HepG2 (cell line): ENCODE data around the gene SHC3. TPM values are rescaled to one million over a fixed set of nuclear protein-coding genes. Genes with fewer than 3 reads are reported as not detected.

Experiments used
- ATAC-seq: fragments of 200-7000 bp; cut with Tn5 transposase; 3 replicates; pipeline ENCODE4 v1.9.1; 2020; ENCODE audit warnings: mild to moderate bottlenecking, moderate library complexity
- BruUV-seq: library from RNA; stranded (reverse); fragments of 400-500 nt; replicated peaks from 2 replicates; lab custom pipeline; 2021; lab: Mats Ljungman, UMichigan
- CTCF ChIA-PET: fragments of 300-600 bp; formaldehyde crosslinking; extraction: SDS; loops from one replicate; lab custom pipeline; 2021; ENCODE audit warnings: low total read pairs, inconsistent platforms, low intra/inter-chr PET ratio; lab: Yijun Ruan, JAX
- POLR2A ChIA-PET: fragments of 350-600 bp; sonication (Branson Sonifier 250); formaldehyde crosslinking; loops from one replicate; lab custom pipeline; 2020; ENCODE audit warnings: antibody characterized with exemption, inconsistent platforms; lab: Yijun Ruan, JAX
- DNase-seq: peaks from one replicate; pipeline ENCODE4 v3.0.0-alpha.2; 2015; ENCODE audit warnings: low spot score
- FAIRE-seq: peaks from 3 replicates; lab custom pipeline; 2011; peaks lifted over from hg19 to GRCh38; lab: Jason Lieb, UNC
- H2AFZ ChIP-seq: one replicate; pipeline ENCODE4 v1.6.1; 2011; ENCODE audit warnings: low read length, inconsistent platforms
- H3K27ac ChIP-seq: fragments of 300-600 bp; 3 replicates; pipeline ENCODE4 v1.8.0; 2011; ENCODE audit warnings: mixed run types, mild to moderate bottlenecking, mixed read lengths, low read length, inconsistent platforms; ENCODE audit not compliant: insufficient read depth; ENCODE audit errors: extremely low read length
- H3K27me3 ChIP-seq, 2 experiments: fragments of 200-600 bp in 1 of 2; 2 replicates in 1 of 2; 3 replicates in 1 of 2; pipeline versions ENCODE4 v1.6.0 to v1.8.0; 2011; ENCODE audit warnings: low read length in 2 of 2, mild to moderate bottlenecking in 2 of 2, moderate library complexity in 2 of 2, inconsistent platforms in 1 of 2; ENCODE audit not compliant: insufficient read depth in 2 of 2, control insufficient read depth in 1 of 2
- H3K36me3 ChIP-seq, 2 experiments: fragments of 200-600 bp in 1 of 2; replicated peaks in 1 of 2; 2 replicates in 1 of 2; 3 replicates in 1 of 2; pipeline versions ENCODE4 v1.5.1 to v1.8.0; 2011; ENCODE audit warnings: low read length in 2 of 2, inconsistent platforms in 1 of 2; ENCODE audit not compliant: insufficient read depth in 2 of 2, control insufficient read depth in 1 of 2
- H3K4me1 ChIP-seq: 2 replicates; pipeline ENCODE4 v1.5.1; 2012; ENCODE audit warnings: low read length, inconsistent platforms; ENCODE audit not compliant: insufficient read depth
- H3K4me2 ChIP-seq: 2 replicates; pipeline ENCODE4 v1.6.0; 2011; ENCODE audit warnings: low read depth, low read length, inconsistent platforms
- H3K4me3 ChIP-seq, 3 experiments: fragments of 200-600 bp in 1 of 3; sonication (generic), shearing (Covaris generic) in 1 of 3; replicated peaks in 1 of 3; 2 replicates each; pipeline ENCODE4 v1.5.1; 2011 to 2016; ENCODE audit warnings: low read length in 3 of 3, inconsistent platforms in 2 of 3, low read depth in 2 of 3, mild to moderate bottlenecking in 2 of 3, control low read depth in 1 of 3, mixed read lengths in 1 of 3; ENCODE audit not compliant: insufficient read depth in 1 of 3
- H3K79me2 ChIP-seq: one replicate; pipeline ENCODE4 v1.6.1; 2011; ENCODE audit warnings: low read length, inconsistent platforms; ENCODE audit not compliant: insufficient read depth
- H3K9ac ChIP-seq: 2 replicates; pipeline ENCODE4 v1.6.0; 2011; ENCODE audit warnings: mild to moderate bottlenecking, low read depth, low read length, inconsistent platforms; ENCODE audit not compliant: insufficient read depth
- H3K9me3 ChIP-seq: 2 replicates; pipeline ENCODE4 v1.5.1; 2012; ENCODE audit warnings: mild to moderate bottlenecking, low read length
- H4K20me1 ChIP-seq: 2 replicates; pipeline ENCODE4 v1.6.0; 2011; ENCODE audit warnings: inconsistent platforms, mild to moderate bottlenecking, low read length, moderate library complexity; ENCODE audit not compliant: insufficient read depth
- CHD2 ChIP-seq: IDR thresholded peaks from 2 replicates; pipeline ENCODE4 v1.6.1; 2011; ENCODE audit warnings: low read depth, low read length, improper control_type of control experiment
- GLMP ChIP-seq: sonication (generic); formaldehyde crosslinking; IDR thresholded peaks from 2 replicates; pipeline ENCODE4 v1.9.0; 2021; ENCODE audit warnings: missing genetic modification reagents, mild to moderate bottlenecking, borderline replicate concordance
- HNRNPH1 ChIP-seq: fragments of 200-400 bp; formaldehyde crosslinking; optimal IDR thresholded peaks from 2 replicates; pipeline ENCODE3; 2017; ENCODE audit warnings: mild to moderate bottlenecking, low read depth, low read length
- KAT7 ChIP-seq: IDR thresholded peaks from 2 replicates; pipeline ENCODE4 v1.6.1; 2018; ENCODE audit warnings: borderline replicate concordance, missing compliant biosample characterization
- MAFF ChIP-seq: IDR thresholded peaks from 2 replicates; pipeline ENCODE4 v1.6.1; 2011; ENCODE audit warnings: low read depth, low read length, improper control_type of control experiment
- MAFK ChIP-seq, 2 experiments: IDR thresholded peaks in 1 of 2; conservative IDR thresholded peaks in 1 of 2; 2 replicates each; pipeline ENCODE4 v1.6.1; 2011; ENCODE audit warnings: improper control_type of control experiment in 2 of 2, low read length in 2 of 2
- MLLT10 ChIP-seq: sonication (generic); formaldehyde crosslinking; IDR thresholded peaks from 2 replicates; pipeline ENCODE4 v1.4.0; 2020; ENCODE audit warnings: missing genetic modification reagents
- SAFB2 ChIP-seq: sonication (generic); formaldehyde crosslinking; IDR thresholded peaks from 2 replicates; pipeline ENCODE4 v1.5.1; 2020; ENCODE audit warnings: missing genetic modification reagents, low read depth, mild to moderate bottlenecking, borderline replicate concordance
- XBP1 ChIP-seq: sonication (generic); formaldehyde crosslinking; IDR thresholded peaks from 2 replicates; pipeline ENCODE4 v1.5.0; 2020; ENCODE audit warnings: missing genetic modification reagents
- ZNF251 ChIP-seq: sonication (generic); formaldehyde crosslinking; IDR thresholded peaks from 2 replicates; pipeline ENCODE4 v1.9.0; 2021; ENCODE audit warnings: mild to moderate bottlenecking, missing genetic modification reagents
- ZNF639 ChIP-seq: conservative IDR thresholded peaks from 2 replicates; pipeline ENCODE4 v1.6.1; 2018; ENCODE audit warnings: missing genetic modification reagents
- ZNF770 ChIP-seq: sonication (generic); formaldehyde crosslinking; IDR thresholded peaks from 2 replicates; pipeline ENCODE4 v1.5.0; 2020; ENCODE audit warnings: mild to moderate bottlenecking, missing genetic modification reagents
- ZNF772 ChIP-seq: sonication (generic); formaldehyde crosslinking; IDR thresholded peaks from 2 replicates; pipeline ENCODE4 v1.5.0; 2020; ENCODE audit warnings: mild to moderate bottlenecking, missing genetic modification reagents
- WGBS: methylation state at CpG from one replicate; pipeline ENCODE4 v1.1.6; 2017; ENCODE audit warnings: low lambda C conversion rate; 5-methylcytosine and 5-hydroxymethylcytosine counted together
- in situ Hi-C: cut with HindIII; loops from 2 replicates; pipeline ENCODE4 v1.10.0; 2017; ENCODE audit warnings: low pct_unique_long_range_greater_than_20kb; ENCODE audit not compliant: extremely low pct_ligation_motif_present
- intact Hi-C: fragments of 100-400 bp; cut with micrococcal nuclease; formaldehyde crosslinking; loops from one replicate; pipeline ENCODE4 v1.10.0; 2022; ENCODE audit not compliant: unreplicated experiment
- polyA plus RNA-seq, 8 experiments: library from polyadenylated mRNA; depleted of rRNA in 3 of 8; stranded (reverse) in 7 of 8; unstranded in 1 of 8; fragments of >200 nt; fragmentation: Illumina TruSeq in 4 of 8; extraction: Trizol in 4 of 8; gene quantifications; 2 replicates each; pipeline versions ENCODE4 v1.2.1 to v1.2.3, GENCODE V29; 2011 to 2016; ENCODE audit warnings: low read depth in 4 of 8, missing spikeins in 1 of 8, mixed read lengths in 1 of 8; ENCODE audit not compliant: insufficient read depth in 1 of 8
- total RNA-seq, 5 experiments: library from RNA; depleted of rRNA; stranded (reverse); fragments of >200 nt; fragmentation: Illumina TruSeq; extraction: Trizol; gene quantifications; 2 replicates each; pipeline ENCODE4 v1.2.3, GENCODE V29; 2016; ENCODE audit warnings: low read depth in 1 of 5

SHC3 gene
- total and polyA plus RNA-seq, 2 of the 13 experiments (the other 11 are each of a cell fraction or from before 2014, with no cell fraction given), result 0.09 to 0.89 TPM

- POLR2A ChIA-PET, result no interaction called here
- no peak overlapping the region for H3K27ac ChIP-seq
- H3K4me1 ChIP-seq, result peaks cover 11% of the 10 kb centered on the region
- in situ Hi-C loops (no loop called here), intact Hi-C loops (no loop called here)
- ATAC-seq (no peak), DNase-seq (no peak), FAIRE-seq (no peak)
- H2AFZ ChIP-seq, result no peak overlapping the region
- H3K27me3 ChIP-seq, result no peaks in the 10 kb centered on the region
- H3K79me2 ChIP-seq, result no peaks in the 10 kb centered on the region
- H3K9me3 ChIP-seq, result no peaks in the 10 kb centered on the region
- CTCF ChIA-PET, result no interaction called here
- no peak overlapping the region for H3K4me2 ChIP-seq
- no peaks in the 10 kb centered on the region for H3K36me3 ChIP-seq
- WGBS, result 18% methylated on average over 2 of the region's 2 CpGs
- no peak overlapping the region for H3K9ac ChIP-seq
- no peaks in the 10 kb centered on the region for H4K20me1 ChIP-seq
- H3K4me3 ChIP-seq, result no peak overlapping the region
- no TSS peak for BruUV-seq
- no peak for TF ChIP-seq GLMP (CRISPR knock-in tag)
- no peak for TF ChIP-seq MLLT10
- no peak for TF ChIP-seq CHD2
- TF ChIP-seq ZNF639, result no peak
- TF ChIP-seq KAT7, result no peak
- peak; percentile 49; the same call in 1 of the 2 replicates for TF ChIP-seq MAFF
- no peak for TF ChIP-seq ZNF770
- TF ChIP-seq MAFK (conservative IDR thresholded peaks at IDR 0.05 in 1 of 2, IDR thresholded peaks at IDR 0.05 in 1 of 2; ENCODE audit: low read length in 2 of 2), result peak; percentile 22 to 73; a peak in 2 of 4 replicates
- TF ChIP-seq ZNF772, result no peak
- TF ChIP-seq XBP1 (CRISPR knock-in tag), result no peak
- no peak for TF ChIP-seq HNRNPH1
- no peak for TF ChIP-seq SAFB2 (CRISPR knock-in tag)
- no peak for TF ChIP-seq ZNF251 (CRISPR knock-in tag)
These were observed 8.9 kb upstream of the SHC3 start for GRCh38 chr9:89187541-89187940.
